ENCODE data around the gene L3MBTL4. TPM values are rescaled to one million over a fixed set of nuclear protein-coding genes. Genes with fewer than 3 reads are reported as not detected.

L3MBTL4 gene
- total and polyA plus RNA-seq, 8 donors, result 5.7 to 13.9 (median 6.9) TPM

DNA sequence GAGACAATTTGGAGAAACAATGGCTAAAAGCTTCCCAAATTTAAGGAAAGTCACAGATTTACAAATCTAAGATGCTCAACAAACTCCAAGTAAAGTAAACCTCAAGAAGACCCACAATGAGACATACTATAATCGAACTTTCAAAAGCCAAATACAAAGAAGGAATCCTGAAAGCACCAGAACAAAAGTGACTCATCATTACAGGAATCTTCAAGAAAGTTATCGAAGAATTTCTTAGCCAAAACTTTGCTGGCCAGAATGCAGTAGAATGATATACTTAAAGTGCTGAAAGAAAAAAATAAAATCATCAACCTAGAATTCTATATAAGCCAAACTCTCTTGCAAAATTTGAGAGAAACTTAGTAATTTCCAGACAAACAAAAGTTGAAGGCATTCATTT, 412.8 kb downstream of the L3MBTL4 start:
- Histone ChIP-seq H3K27ac (no peak overlapping the region), H3K9me3 (peaks cover 0 to 10% of the 10 kb centered on the region in 2 donors), H3K4me3 (no peak overlapping the region), H3K27me3 (no peaks in the 10 kb centered on the region), H3K36me3 (no peaks in the 10 kb centered on the region), H3K4me1 (no peaks in the 10 kb centered on the region)
- DNase-seq, result no peak
- intact Hi-C loops (cut with DNase I), result no loop called here
- TF ChIP-seq CTCF (IDR thresholded peaks at IDR 0.05), result no peak
- ATAC-seq, result no peak

GRCh38 chr18:5998907-5999306, 415.8 kb downstream of the L3MBTL4 start:
- DNase-seq (no peak), ATAC-seq (no peak)
- Histone ChIP-seq H3K4me3 (no peak overlapping the region), H3K27me3 (no peaks in the 10 kb centered on the region), H3K36me3 (no peaks in the 10 kb centered on the region), H3K27ac (no peak overlapping the region), H3K9me3 (peaks cover 0 to 10% of the 10 kb centered on the region in 2 donors), H3K4me1 (no peaks in the 10 kb centered on the region)
- intact Hi-C loops (cut with DNase I), result no loop called here
- no peak for TF ChIP-seq CTCF (IDR thresholded peaks at IDR 0.05)

- DNase-seq (no peak), ATAC-seq (no peak)
- intact Hi-C loops (cut with DNase I), result no loop called here
- Histone ChIP-seq H3K27me3 (no peaks in the 10 kb centered on the region), H3K4me3 (no peak overlapping the region), H3K9me3 (peaks cover 0 to 10% of the 10 kb centered on the region in 2 donors), H3K27ac (no peak overlapping the region), H3K36me3 (no peaks in the 10 kb centered on the region), H3K4me1 (no peaks in the 10 kb centered on the region)
- no peak for TF ChIP-seq CTCF (IDR thresholded peaks at IDR 0.05)
Measured at GRCh38 chr18:5998166-5998881, 416.4 kb downstream of the L3MBTL4 start.

- Histone ChIP-seq H3K27ac (no peak overlapping the region), H3K27me3 (no peaks in the 10 kb centered on the region), H3K4me3 (no peak overlapping the region), H3K9me3 (peaks cover 0 to 10% of the 10 kb centered on the region in 2 donors), H3K4me1 (no peaks in the 10 kb centered on the region), H3K36me3 (no peaks in the 10 kb centered on the region)
- ATAC-seq (no peak), DNase-seq (no peak)
- intact Hi-C loops (cut with DNase I), result no loop called here
- TF ChIP-seq CTCF (IDR thresholded peaks at IDR 0.05), result no peak
Measured at GRCh38 chr18:5997361-5997760, 417.4 kb downstream of the L3MBTL4 start.

- H3K27ac ChIP-seq, result no peak overlapping the region
- peaks cover 0 to 10% of the 10 kb centered on the region in 2 donors for H3K9me3 ChIP-seq
- no peak overlapping the region for H3K4me3 ChIP-seq
- no peaks in the 10 kb centered on the region for H3K36me3 ChIP-seq
- no peak for ATAC-seq
- intact Hi-C loops (cut with DNase I), result no loop called here
- H3K27me3 ChIP-seq, result no peaks in the 10 kb centered on the region
- TF ChIP-seq CTCF (IDR thresholded peaks at IDR 0.05), result no peak
- H3K4me1 ChIP-seq, result no peaks in the 10 kb centered on the region
- DNase-seq, result no peak
Measured at GRCh38 chr18:5995626-5996025, 419.1 kb downstream of the L3MBTL4 start.

All from left lung (tissue), 10 donors.